ENCODE measurements around the gene GNB1L. TPM values are rescaled to one million over a fixed set of nuclear protein-coding genes. Genes with fewer than 3 reads are reported as not detected.

Gene GNB1L
- total and polyA plus RNA-seq, 9 of the 15 experiments (the other 6 are each of a cell fraction or from before 2014, with no cell fraction given): 0.56 to 50.5 (median 10.2) TPM

GRCh38 chr22:19786264-19786585, 68.4 kb downstream of the GNB1L start:
- H3K9me1 ChIP-seq (ENCODE audit: control insufficient read depth, insufficient read depth, low read length): no peaks in the 10 kb centered on the region
- no peak overlapping the region for H3K27ac ChIP-seq (ENCODE audit: extremely low read depth, low read depth, low read length)
- H3K4me2 ChIP-seq (ENCODE audit: insufficient read depth, low read length): no peak overlapping the region
- no peak for TF ChIP-seq TGIF2 (CRISPR knock-in tag; IDR thresholded peaks at IDR 0.05)
- TF ChIP-seq HMGXB4 (CRISPR knock-in tag; IDR thresholded peaks at IDR 0.05): 0 out of 2 replicates have a peak, but pooled peaks have one; percentile 24
- no peak for TF ChIP-seq ZBTB8A (IDR thresholded peaks at IDR 0.05; ENCODE audit: partially characterized antibody)
- no peak for TF ChIP-seq BDP1 (IDR thresholded peaks at IDR 0.05; ENCODE audit: insufficient read depth, insufficient read length)
- peak; percentile 14; the same call in 1 of the 2 replicates for TF ChIP-seq POLR2G (IDR thresholded peaks at IDR 0.05; ENCODE audit: low read depth, low read length)
- no peak for TF ChIP-seq CHD2 (IDR thresholded peaks at IDR 0.05; ENCODE audit: low read depth, low read length)
- TF ChIP-seq HDAC3 (IDR thresholded peaks at IDR 0.05; ENCODE audit: borderline replicate concordance, partially characterized antibody): no peak
- TF ChIP-seq XRCC3 (IDR thresholded peaks at IDR 0.05): no peak
- TF ChIP-seq POLR3A (IDR thresholded peaks at IDR 0.05; ENCODE audit: borderline replicate concordance, extremely low read depth, insufficient read depth, insufficient read length): no peak
- no peak for TF ChIP-seq CBFA2T3 (IDR thresholded peaks at IDR 0.05)
- TF ChIP-seq ZNF655 (CRISPR knock-in tag; IDR thresholded peaks at IDR 0.05): no peak
- no peak overlapping the region for H3K4me3 ChIP-seq
- no peak for DNase-seq (ENCODE audit: extremely low read depth in 1 of 4, low spot score in 3 of 4)
- in situ Hi-C loops (cut with MboI) (no loop called here), intact Hi-C loops (cut with micrococcal nuclease) (no loop called here)
- H3K9me3 ChIP-seq (replicated peaks; ENCODE audit: control insufficient read depth, insufficient read depth, low read depth, low read length): no peaks in the 10 kb centered on the region; the same call in 1 of the 2 replicates
- H3K9ac ChIP-seq (ENCODE audit: insufficient read depth in 1 of 2, low read depth in 2 of 2, low read length in 2 of 2): peak overlapping the region in 1 of 2 experiments; percentile 68; a peak in 2 of 4 replicates
- BruUV-seq (replicated peaks): no TSS peak
- H3K79me2 ChIP-seq (ENCODE audit: control insufficient read depth, insufficient read depth, low read length): no peaks in the 10 kb centered on the region
- FAIRE-seq: no peak
- WGBS (ENCODE audit: insufficient coverage, low coverage, missing lambda C conversion rate): 44% methylated on average over 6 of the region's 6 CpGs
- H2AFZ ChIP-seq (ENCODE audit: low read depth, low read length): no peak overlapping the region
- ChIA-PET CTCF (ENCODE audit: low intra/inter-chr PET ratio) (no interaction called here), POLR2A (interaction anchor here (0.7 to 16.8 kb wide), 8 partner anchors 11 to 68 kb away, joined by 3 to 205 read pairs (median 5); no protein-coding TSS in a partner anchor)
- 0 out of 5 replicates have a peak, but pooled peaks cover 0 to 2% of the 10 kb centered on the region in 2 experiments for H3K27me3 ChIP-seq (ENCODE audit: control insufficient read depth in 2 of 2, insufficient read depth in 2 of 2, low read length in 2 of 2)
- ATAC-seq: no peak
- peaks cover 3% of the 10 kb centered on the region; the same call in 1 of the 3 replicates for H3K36me3 ChIP-seq (ENCODE audit: control insufficient read depth, insufficient read depth, low read length)
- H3K4me1 ChIP-seq (replicated peaks in 1 of 2; ENCODE audit: control insufficient read depth in 2 of 2, insufficient read depth in 2 of 2, low read length in 2 of 2): peaks cover 0 to 49% of the 10 kb centered on the region in 2 experiments; a peak in 2 of 5 replicates
- H4K20me1 ChIP-seq (replicated peaks; ENCODE audit: control insufficient read depth, insufficient read depth, low read length): 0 out of 2 replicates have a peak, but pooled peaks cover 4% of the 10 kb centered on the region
